GM12878 (cell line): Measurements from ENCODE around the gene MDFIC. TPM values are rescaled to one million over a fixed set of nuclear protein-coding genes. Genes with fewer than 3 reads are reported as not detected.

Source experiments
- ATAC-seq: fragments of 200-7000 bp; cut with Tn5 transposase; 3 replicates; pipeline ENCODE4 v1.9.1; 2020; ENCODE audit warnings: mild to moderate bottlenecking, moderate library complexity
- BruUV-seq: library from RNA; stranded (reverse); fragments of 400-500 nt; replicated peaks from 2 replicates; lab custom pipeline; 2021; lab: Mats Ljungman, UMichigan
- CTCF ChIA-PET: fragments of 300-600 bp; sonication (Branson Sonifier 250); formaldehyde crosslinking; extraction: SDS; loops from one replicate; lab custom pipeline; 2021; ENCODE audit warnings: inconsistent platforms; lab: Yijun Ruan, JAX
- POLR2A ChIA-PET: fragments of 350-600 bp; formaldehyde crosslinking; extraction: SDS; loops from one replicate; lab custom pipeline; 2021; ENCODE audit warnings: inconsistent platforms; lab: Charles Lee
- RAD21 ChIA-PET: fragments of 300-600 bp; sonication (Branson Sonifier 250); formaldehyde crosslinking; loops from one replicate; lab custom pipeline; 2023; ENCODE audit warnings: antibody characterized with exemption; ENCODE audit not compliant: unreplicated experiment; lab: Charles Lee
- SMC1A ChIA-PET: fragments of 300-600 bp; sonication (Branson Sonifier 250); formaldehyde crosslinking; loops from one replicate; lab custom pipeline; 2023; ENCODE audit not compliant: unreplicated experiment, uncharacterized antibody; lab: Charles Lee
- DNase-seq: peaks from one replicate; pipeline ENCODE4 v3.0.0-alpha.2; 2011; ENCODE audit warnings: low read depth, low spot score
- FAIRE-seq: peaks from 3 replicates; lab custom pipeline; 2011; peaks lifted over from hg19 to GRCh38; lab: Jason Lieb, UNC
- H2AFZ ChIP-seq: 2 replicates; pipeline ENCODE4 v1.6.0; 2011; ENCODE audit warnings: low read depth, low read length, control low read depth; ENCODE audit not compliant: control insufficient read depth
- H3K27ac ChIP-seq: 2 replicates; pipeline ENCODE4 v1.5.1; 2011; ENCODE audit warnings: control low read depth; ENCODE audit not compliant: control insufficient read depth, insufficient read depth
- H3K27me3 ChIP-seq, 2 experiments: replicated peaks in 1 of 2; 2 replicates each; pipeline versions ENCODE4 v1.6.0 to v1.6.1; 2011; ENCODE audit warnings: low read length in 1 of 2; ENCODE audit not compliant: control insufficient read depth in 2 of 2, insufficient read depth in 2 of 2
- H3K36me3 ChIP-seq, 2 experiments: 2 replicates each; pipeline ENCODE4 v1.5.1; 2011; ENCODE audit warnings: low read length in 1 of 2; ENCODE audit not compliant: control insufficient read depth in 2 of 2, insufficient read depth in 2 of 2
- H3K4me1 ChIP-seq: 2 replicates; pipeline ENCODE4 v1.6.1; 2011; ENCODE audit warnings: mild to moderate bottlenecking, low read length, moderate library complexity, mixed read lengths; ENCODE audit not compliant: control insufficient read depth, insufficient read depth
- H3K4me2 ChIP-seq: 2 replicates; pipeline ENCODE4 v1.6.0; 2011; ENCODE audit warnings: control low read depth; ENCODE audit not compliant: control insufficient read depth, insufficient read depth
- H3K4me3 ChIP-seq: fragments of 200-600 bp; sonication (generic); 2 replicates; pipeline ENCODE4 v1.5.1; 2016
- H3K79me2 ChIP-seq: 2 replicates; pipeline ENCODE4 v1.6.0; 2011; ENCODE audit warnings: low read length; ENCODE audit not compliant: control insufficient read depth, insufficient read depth
- H3K9ac ChIP-seq: 2 replicates; pipeline ENCODE4 v1.8.0; 2011; ENCODE audit warnings: low read length, control low read depth, mixed read lengths; ENCODE audit not compliant: control insufficient read depth, insufficient read depth
- H3K9me3 ChIP-seq: replicated peaks from 3 replicates; pipeline ENCODE4 v1.5.1; 2011; ENCODE audit warnings: mild to moderate bottlenecking, low read length; ENCODE audit not compliant: control insufficient read depth, insufficient read depth
- H4K20me1 ChIP-seq: 2 replicates; pipeline ENCODE4 v1.6.0; 2011; ENCODE audit not compliant: control insufficient read depth, insufficient read depth
- BCL11A ChIP-seq: IDR thresholded peaks from 2 replicates; pipeline ENCODE4 v1.6.1; 2011; ENCODE audit warnings: low read depth, low read length
- BHLHE40 ChIP-seq, 2 experiments: fragments of 450-650 bp in 1 of 2; IDR thresholded peaks; 2 replicates each; pipeline ENCODE4 v1.6.1; 2011 to 2017; ENCODE audit warnings: low read depth in 2 of 2, borderline replicate concordance in 1 of 2, improper control_type of control experiment in 1 of 2, low read length in 1 of 2, mild to moderate bottlenecking in 1 of 2
- EZH2 ChIP-seq: IDR thresholded peaks from 2 replicates; pipeline ENCODE4 v1.6.1; 2012; ENCODE audit warnings: low read depth, mild to moderate bottlenecking, control low read depth, inconsistent platforms, low read length, borderline replicate concordance; ENCODE audit not compliant: control insufficient read depth
- MXI1 ChIP-seq: fragments of 150-350 bp; IDR thresholded peaks from 2 replicates; pipeline ENCODE4 v1.6.1; 2011; ENCODE audit warnings: low read depth, mild to moderate bottlenecking, inconsistent platforms, low read length, improper control_type of control experiment
- SIN3A ChIP-seq: IDR thresholded peaks from 2 replicates; pipeline ENCODE4 v1.6.1; 2012; ENCODE audit warnings: low read depth, low read length, improper control_type of control experiment
- TAF1 ChIP-seq: IDR thresholded peaks from 2 replicates; pipeline ENCODE4 v1.6.1; 2011; ENCODE audit warnings: mild to moderate bottlenecking, low read depth, low read length, borderline replicate concordance
- TBL1XR1 ChIP-seq: IDR thresholded peaks from 2 replicates; pipeline ENCODE4 v1.6.1; 2012; ENCODE audit warnings: low read depth, low read length, improper control_type of control experiment
- USF1 ChIP-seq: IDR thresholded peaks from 2 replicates; pipeline ENCODE4 v1.6.1; 2011; ENCODE audit warnings: borderline replicate concordance, low read depth, mild to moderate bottlenecking, moderate library complexity, mixed read lengths, low read length; ENCODE audit not compliant: insufficient read depth; ENCODE audit errors: extremely low read length
- YBX1 ChIP-seq: fragments of 450-650 bp; IDR thresholded peaks from 2 replicates; pipeline ENCODE4 v1.6.1; 2016; ENCODE audit warnings: antibody characterized with exemption
- WGBS: methylation state at CpG from one replicate; pipeline ENCODE4 v1.1.6; 2016; ENCODE audit warnings: low lambda C conversion rate; ENCODE audit not compliant: insufficient replicate concordance, insufficient coverage; ENCODE audit errors: missing lambda C conversion rate; 5-methylcytosine and 5-hydroxymethylcytosine counted together
- in situ Hi-C: fragments of 300-500 bp; cut with MboI; formaldehyde crosslinking; loops from 9 replicates; pipeline ENCODE4 v1.14.3; 2018; ENCODE audit warnings: mixed read lengths
- intact Hi-C: fragments of 100-400 bp; cut with micrococcal nuclease; formaldehyde crosslinking; loops from one replicate; pipeline ENCODE4 v1.14.2; 2022; ENCODE audit not compliant: unreplicated experiment
- polyA plus RNA-seq, 11 experiments: library from polyadenylated mRNA; depleted of rRNA in 4 of 11; unstranded in 6 of 11; stranded (reverse) in 5 of 11; fragments of >200 nt; fragmentation: Nextera tagmentation in 4 of 11; fragmentation: Illumina TruSeq in 1 of 11; extraction: Ambion mirVana in 4 of 11; extraction: Trizol in 1 of 11; gene quantifications; 1 replicate in 1 of 11; 2 replicates in 10 of 11; pipeline versions ENCODE4 v1.2.1 to v1.2.3, GENCODE V29; 2011 to 2016; ENCODE audit warnings: inconsistent platforms in 2 of 11, missing spikeins in 2 of 11, low read depth in 1 of 11
- total RNA-seq, 4 experiments: library from RNA; depleted of rRNA in 3 of 4; stranded (reverse); fragments of >200 nt in 3 of 4; fragmentation: Illumina TruSeq in 1 of 4; extraction: Trizol in 1 of 4; gene quantifications; 2 replicates each; pipeline versions ENCODE4 v1.2.1 to v1.2.3, GENCODE V29; 2013 to 2021
- TF ChIP-seq, protein P1 (sequence below): IDR thresholded peaks from 2 replicates; pipeline ENCODE4 v1.6.1; 2011; ENCODE audit warnings: borderline replicate concordance, low read depth, mild to moderate bottlenecking, moderate library complexity, low read length; ENCODE audit not compliant: insufficient read depth, poor library complexity, severe bottlenecking

The MDFIC gene
- total and polyA plus RNA-seq, 10 of the 15 experiments (the other 5 are each of a cell fraction or from before 2014, with no cell fraction given), result 7.3 to 58.4 (median 40.0) TPM

DNA sequence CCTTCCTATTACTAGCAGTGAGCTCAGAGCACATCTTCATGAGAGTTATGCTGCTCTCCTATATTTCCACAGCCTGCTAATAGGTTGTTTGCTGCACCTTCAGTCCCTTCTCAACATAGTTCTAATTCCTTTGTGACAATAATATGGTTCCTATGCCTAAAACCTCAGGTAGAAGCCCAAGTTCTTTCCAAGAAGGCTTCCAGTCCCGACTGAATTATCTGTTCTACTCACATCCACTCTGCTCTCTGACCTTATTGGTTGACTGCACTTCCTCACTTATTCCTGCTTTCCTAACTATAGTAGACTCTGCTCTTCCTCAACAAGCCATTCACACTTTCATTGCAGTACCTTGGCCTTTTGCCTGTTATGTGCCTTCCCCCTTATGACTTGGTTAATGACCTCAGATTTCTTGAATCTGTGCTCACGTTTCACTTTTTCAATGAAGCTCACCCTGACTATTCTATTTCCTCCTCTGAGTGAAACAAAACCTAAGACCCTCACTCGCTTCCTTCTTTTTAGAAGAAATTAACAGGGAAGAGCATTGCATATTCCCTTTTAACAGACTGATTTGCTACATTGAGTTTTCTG is 132.7 kb downstream of the MDFIC start:
- TF ChIP-seq, protein P1, sequence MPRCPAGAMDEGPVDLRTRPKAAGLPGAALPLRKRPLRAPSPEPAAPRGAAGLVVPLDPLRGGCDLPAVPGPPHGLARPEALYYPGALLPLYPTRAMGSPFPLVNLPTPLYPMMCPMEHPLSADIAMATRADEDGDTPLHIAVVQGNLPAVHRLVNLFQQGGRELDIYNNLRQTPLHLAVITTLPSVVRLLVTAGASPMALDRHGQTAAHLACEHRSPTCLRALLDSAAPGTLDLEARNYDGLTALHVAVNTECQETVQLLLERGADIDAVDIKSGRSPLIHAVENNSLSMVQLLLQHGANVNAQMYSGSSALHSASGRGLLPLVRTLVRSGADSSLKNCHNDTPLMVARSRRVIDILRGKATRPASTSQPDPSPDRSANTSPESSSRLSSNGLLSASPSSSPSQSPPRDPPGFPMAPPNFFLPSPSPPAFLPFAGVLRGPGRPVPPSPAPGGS, result no peak
- in situ Hi-C loops, result no loop called here
- Histone ChIP-seq H3K4me1 (peaks cover 3% of the 10 kb centered on the region; the same call in 1 of the 2 replicates), H3K9ac (no peak overlapping the region), H3K27ac (no peak overlapping the region), H2AFZ (peak overlapping the region; percentile 39; the same call in 1 of the 2 replicates), H3K9me3 (no peaks in the 10 kb centered on the region), H3K36me3 (no peaks in the 10 kb centered on the region), H3K4me2 (no peak overlapping the region), H3K79me2 (no peaks in the 10 kb centered on the region), H4K20me1 (no peaks in the 10 kb centered on the region), H3K27me3 (no peaks in the 10 kb centered on the region), H3K4me3 (no peak overlapping the region)
- WGBS, result 24% methylated on average over 3 of the region's 3 CpGs
- ATAC-seq (no peak), DNase-seq (no peak), FAIRE-seq (no peak)
- ChIA-PET SMC1A (interaction anchor here (1.3 to 1.9 kb wide), 3 partner anchors 10 to 18 kb away, joined by 3 to 5 read pairs (median 4); no protein-coding TSS in a partner anchor), RAD21 (interaction anchor here (0.9 kb wide), 1 partner anchor 10 kb away, joined by 3 read pairs; no protein-coding TSS in a partner anchor), CTCF (no interaction called here), POLR2A (no interaction called here)
- no TSS peak for BruUV-seq
- intact Hi-C loops, result no loop called here

GRCh38 chr7:115056019-115056418 is 134.1 kb downstream of the MDFIC start:
- Histone ChIP-seq H3K9ac (no peak overlapping the region), H3K4me3 (no peak overlapping the region), H3K27me3 (no peaks in the 10 kb centered on the region), H3K27ac (no peak overlapping the region), H3K9me3 (no peaks in the 10 kb centered on the region), H4K20me1 (no peaks in the 10 kb centered on the region), H3K4me2 (no peak overlapping the region), H3K4me1 (peaks cover 13% of the 10 kb centered on the region; the same call in 1 of the 2 replicates), H2AFZ (no peak overlapping the region), H3K79me2 (no peaks in the 10 kb centered on the region), H3K36me3 (no peaks in the 10 kb centered on the region)
- intact Hi-C loops (no loop called here), in situ Hi-C loops (no loop called here)
- ChIA-PET CTCF (interaction anchor here (1.0 kb wide), 1 partner anchor 191 kb away, joined by 3 read pairs; no protein-coding TSS in a partner anchor), RAD21 (no interaction called here), SMC1A (interaction anchor here (1.2 to 1.3 kb wide), 2 partner anchors 9 to 113 kb away, joined by 3 to 5 read pairs; no protein-coding TSS in a partner anchor), POLR2A (no interaction called here)
- no TSS peak for BruUV-seq
- no peak for FAIRE-seq
- WGBS, result 58% methylated on average over 2 of the region's 2 CpGs
- ATAC-seq, result no peak
- no peak for DNase-seq
- TF ChIP-seq BCL11A (no peak), SIN3A (no peak), BHLHE40 (IDR thresholded peaks at IDR 0.05; ENCODE audit: borderline replicate concordance in 1 of 2, low read depth in 2 of 2, low read length in 1 of 2) (no peak), USF1 (no peak), YBX1 (no peak), EZH2 (no peak), TAF1 (no peak), MXI1 (no peak), TBL1XR1 (no peak)
